ENCODE results near the gene TRIM10. TPM values are rescaled to one million over a fixed set of nuclear protein-coding genes. Genes with fewer than 3 reads are reported as not detected.

TRIM10 gene, protein sequence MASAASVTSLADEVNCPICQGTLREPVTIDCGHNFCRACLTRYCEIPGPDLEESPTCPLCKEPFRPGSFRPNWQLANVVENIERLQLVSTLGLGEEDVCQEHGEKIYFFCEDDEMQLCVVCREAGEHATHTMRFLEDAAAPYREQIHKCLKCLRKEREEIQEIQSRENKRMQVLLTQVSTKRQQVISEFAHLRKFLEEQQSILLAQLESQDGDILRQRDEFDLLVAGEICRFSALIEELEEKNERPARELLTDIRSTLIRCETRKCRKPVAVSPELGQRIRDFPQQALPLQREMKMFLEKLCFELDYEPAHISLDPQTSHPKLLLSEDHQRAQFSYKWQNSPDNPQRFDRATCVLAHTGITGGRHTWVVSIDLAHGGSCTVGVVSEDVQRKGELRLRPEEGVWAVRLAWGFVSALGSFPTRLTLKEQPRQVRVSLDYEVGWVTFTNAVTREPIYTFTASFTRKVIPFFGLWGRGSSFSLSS
- polyA plus RNA-seq (2011; rRNA removed) (not detected in 2 replicates), polyA minus RNA-seq (2011; rRNA and poly(A)+ RNA removed) (not detected in 2 replicates)

DNA sequence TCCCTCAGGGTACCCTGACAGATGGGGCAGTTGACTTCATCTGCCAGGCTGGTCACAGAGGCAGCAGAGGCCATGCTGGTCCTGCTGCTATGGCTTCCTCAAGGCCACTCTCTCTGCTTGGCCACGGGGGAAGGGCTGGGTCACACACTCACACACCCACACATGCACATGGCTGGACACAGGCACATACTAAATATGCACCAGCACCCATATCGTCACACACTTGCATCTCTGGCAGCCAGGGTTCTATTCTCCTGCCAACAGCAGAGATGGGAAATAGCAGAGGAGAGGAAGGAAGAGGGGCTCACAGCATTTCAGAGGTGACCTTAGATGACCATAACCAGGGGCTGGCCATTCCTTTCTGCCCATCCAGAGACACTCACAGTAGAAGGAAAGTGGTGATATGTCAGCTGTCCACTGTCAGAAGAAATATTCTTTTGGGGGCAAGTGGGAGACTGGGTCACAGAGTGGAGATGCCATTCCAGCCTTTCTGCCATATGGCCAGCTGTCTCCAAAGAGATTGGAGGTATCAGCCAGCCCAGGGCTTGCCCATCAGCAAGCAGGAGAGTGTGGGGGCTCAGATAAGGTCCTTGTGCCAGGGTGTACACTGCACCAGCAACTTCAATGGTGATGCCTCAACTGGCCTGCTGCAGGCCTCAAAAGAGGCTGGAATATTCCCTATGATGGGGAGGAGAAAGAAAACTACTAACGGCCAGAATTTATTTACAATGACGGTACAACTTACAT is at the start of gene TRIM10:
Gene TRIM10 (minus strand): TSS at position 427 of the 747 bp plus-strand sequence. CDS start 353 bp downstream, at position 74.
- no peak for DNase-seq (ENCODE audit: low read depth)
- ChIA-PET CTCF (interaction anchor here (1.9 kb wide), 1 partner anchor 58 kb away, joined by 4 read pairs; no protein-coding TSS in a partner anchor), POLR2A (no interaction called here)
- Histone ChIP-seq H3K27me3 (ENCODE audit: control insufficient read depth, insufficient read depth, low read length) (peaks cover 9% of the 10 kb centered on the region), H3K4me3 (ENCODE audit: low read depth, low read length) (no peak within 1 kb of the TSS), H3K36me3 (ENCODE audit: control insufficient read depth, insufficient read depth, low read length) (no peaks in the 10 kb centered on the region)
- TF ChIP-seq, protein P1, sequence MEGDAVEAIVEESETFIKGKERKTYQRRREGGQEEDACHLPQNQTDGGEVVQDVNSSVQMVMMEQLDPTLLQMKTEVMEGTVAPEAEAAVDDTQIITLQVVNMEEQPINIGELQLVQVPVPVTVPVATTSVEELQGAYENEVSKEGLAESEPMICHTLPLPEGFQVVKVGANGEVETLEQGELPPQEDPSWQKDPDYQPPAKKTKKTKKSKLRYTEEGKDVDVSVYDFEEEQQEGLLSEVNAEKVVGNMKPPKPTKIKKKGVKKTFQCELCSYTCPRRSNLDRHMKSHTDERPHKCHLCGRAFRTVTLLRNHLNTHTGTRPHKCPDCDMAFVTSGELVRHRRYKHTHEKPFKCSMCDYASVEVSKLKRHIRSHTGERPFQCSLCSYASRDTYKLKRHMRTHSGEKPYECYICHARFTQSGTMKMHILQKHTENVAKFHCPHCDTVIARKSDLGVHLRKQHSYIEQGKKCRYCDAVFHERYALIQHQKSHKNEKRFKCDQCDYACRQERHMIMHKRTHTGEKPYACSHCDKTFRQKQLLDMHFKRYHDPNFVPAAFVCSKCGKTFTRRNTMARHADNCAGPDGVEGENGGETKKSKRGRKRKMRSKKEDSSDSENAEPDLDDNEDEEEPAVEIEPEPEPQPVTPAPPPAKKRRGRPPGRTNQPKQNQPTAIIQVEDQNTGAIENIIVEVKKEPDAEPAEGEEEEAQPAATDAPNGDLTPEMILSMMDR (IDR thresholded peaks at IDR 0.05; ENCODE audit: insufficient read depth, low read depth, low read length) = no peak

DNA sequence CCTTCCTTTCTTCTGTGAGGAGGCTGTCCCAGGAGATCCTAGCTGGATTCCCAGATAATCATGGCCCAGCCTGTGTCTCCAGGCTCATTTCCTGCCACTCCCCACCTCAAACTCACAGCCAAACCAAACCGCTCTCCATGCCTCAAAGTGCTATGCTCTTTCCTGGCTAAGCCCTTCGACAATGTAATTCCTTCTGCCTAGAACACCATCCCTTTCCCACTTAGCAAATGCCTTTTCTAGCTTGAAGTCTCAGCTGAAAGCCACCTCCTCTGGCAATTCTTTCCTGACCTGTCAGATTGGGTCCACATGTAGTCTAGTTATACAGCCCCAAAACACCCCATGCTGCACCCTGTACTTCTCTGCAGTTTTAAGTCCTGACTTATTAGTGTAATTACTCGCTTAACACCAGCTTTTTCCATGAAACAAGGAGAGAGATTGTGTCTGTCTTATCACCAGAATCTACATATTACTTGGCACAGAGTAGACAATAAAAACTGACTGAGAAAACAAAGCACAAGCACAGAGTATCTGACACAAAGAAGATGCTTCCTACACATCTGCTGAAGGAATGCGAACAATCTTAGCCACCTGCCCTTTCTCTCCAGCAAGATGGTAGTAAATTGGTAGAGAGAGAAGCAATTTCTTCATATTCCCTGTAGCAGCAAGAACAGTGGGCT is 46.7 kb upstream of the TRIM10 start:
- ChIA-PET CTCF (interaction anchor here (1.5 to 2.8 kb wide), 3 partner anchors 12 to 76 kb away, joined by 3 to 17 read pairs (median 11); no protein-coding TSS in a partner anchor), POLR2A (no interaction called here)
- TF ChIP-seq, protein P1 (IDR thresholded peaks at IDR 0.05; ENCODE audit: insufficient read depth, low read depth, low read length) = no peak
- no peak for DNase-seq (ENCODE audit: low read depth)
- Histone ChIP-seq H3K4me3 (ENCODE audit: low read depth, low read length) (no peak overlapping the region), H3K27me3 (ENCODE audit: control insufficient read depth, insufficient read depth, low read length) (no peaks in the 10 kb centered on the region), H3K36me3 (ENCODE audit: control insufficient read depth, insufficient read depth, low read length) (no peaks in the 10 kb centered on the region)

DNA sequence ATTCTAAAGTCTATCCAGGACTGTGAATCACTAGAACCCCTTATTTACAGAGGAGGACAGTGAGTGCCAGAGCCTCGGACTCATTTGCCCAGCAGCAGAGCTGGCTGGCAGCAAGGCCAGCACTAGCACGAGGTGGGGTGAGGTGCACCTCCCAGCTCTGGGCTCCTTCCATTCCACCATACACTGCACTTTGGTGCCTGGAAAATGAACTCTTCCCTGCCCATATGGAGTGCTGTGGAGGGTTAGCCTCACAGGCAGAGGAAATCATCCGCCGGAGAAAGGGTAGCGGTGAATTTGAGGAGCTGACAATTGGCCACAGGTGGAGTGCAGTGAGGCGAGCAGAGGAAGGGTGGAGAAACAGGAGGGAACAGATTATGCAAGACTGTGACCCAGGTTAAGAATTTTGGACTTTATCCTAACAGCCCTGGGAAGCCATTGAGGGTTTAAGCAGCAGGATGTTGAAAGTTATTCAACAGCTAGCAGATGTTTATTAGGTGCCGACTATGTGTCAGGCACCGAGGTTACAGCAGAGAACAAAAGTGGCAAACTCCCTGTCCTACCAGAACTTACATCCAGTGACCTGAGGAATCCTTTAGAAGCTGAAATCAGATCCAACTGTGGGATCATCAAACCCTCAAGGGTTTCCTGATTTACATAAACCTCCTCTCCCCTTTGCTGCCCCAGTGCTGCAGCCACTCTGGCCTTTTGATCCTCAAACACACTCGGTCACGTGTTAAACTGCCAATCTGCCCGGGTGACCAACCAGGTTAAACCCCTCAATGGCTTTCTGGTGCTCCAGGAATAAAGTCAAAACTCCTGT is 46.0 kb upstream of the TRIM10 start:
- POLR2A ChIA-PET = no interaction called here
- H3K27me3 ChIP-seq (ENCODE audit: control insufficient read depth, insufficient read depth, low read length) = no peaks in the 10 kb centered on the region
- no peak overlapping the region for H3K4me3 ChIP-seq (ENCODE audit: low read depth, low read length)
- TF ChIP-seq, protein P1 (IDR thresholded peaks at IDR 0.05; ENCODE audit: insufficient read depth, low read depth, low read length) = no peak
- CTCF ChIA-PET = interaction anchor here (0.8 to 2.8 kb wide), 4 partner anchors 11 to 76 kb away, joined by 3 to 17 read pairs (median 7); no protein-coding TSS in a partner anchor
- DNase-seq (ENCODE audit: low read depth) = no peak
- no peaks in the 10 kb centered on the region for H3K36me3 ChIP-seq (ENCODE audit: control insufficient read depth, insufficient read depth, low read length)

DNA sequence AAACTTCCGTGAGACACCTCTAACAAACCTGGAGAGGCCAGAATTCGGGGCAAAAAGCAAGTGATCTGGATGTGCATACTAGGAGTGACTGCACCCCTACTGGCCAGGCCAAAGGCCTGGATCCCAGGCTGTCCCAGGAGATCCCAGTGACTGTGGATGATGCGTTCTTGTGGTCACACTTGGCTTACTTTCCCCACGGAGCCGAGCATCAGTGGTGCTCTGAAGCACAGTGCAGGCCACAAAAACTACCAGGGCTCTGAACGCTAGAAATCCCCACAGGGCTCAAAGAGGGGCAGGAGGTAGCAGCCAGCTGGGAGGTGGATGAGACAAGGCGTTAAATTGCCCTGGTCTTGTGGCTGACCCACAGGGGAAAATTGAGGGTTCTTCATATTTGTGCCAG is 45.1 kb upstream of the TRIM10 start:
- Histone ChIP-seq H3K27me3 (ENCODE audit: control insufficient read depth, insufficient read depth, low read length) (no peaks in the 10 kb centered on the region), H3K36me3 (ENCODE audit: control insufficient read depth, insufficient read depth, low read length) (no peaks in the 10 kb centered on the region), H3K4me3 (ENCODE audit: low read depth, low read length) (no peak overlapping the region)
- POLR2A ChIA-PET = no interaction called here
- TF ChIP-seq, protein P1 (IDR thresholded peaks at IDR 0.05; ENCODE audit: insufficient read depth, low read depth, low read length) = no peak
- DNase-seq (ENCODE audit: low read depth) = no peak
- CTCF ChIA-PET = interaction anchor here (0.8 to 2.8 kb wide), 3 partner anchors 10 to 75 kb away, joined by 3 to 17 read pairs (median 11); no protein-coding TSS in a partner anchor
